ENCODE measurements around the gene APOL6.
"Not testable (repeated sequence)": the region's sequence is repeated elsewhere in the genome, so short reads cannot be mapped to it uniquely, and the experiment has no call there.

Gene APOL6

GRCh38 chr22:35688913-35689675 is 40.8 kb downstream of the APOL6 start:
- DNase-seq: no peak
- in situ Hi-C loops (cut with HindIII; ENCODE audit: low pct_ligation_motif_present, low pct_unique_long_range_greater_than_20kb, low sequenced_read_pairs): no loop called here

DNA sequence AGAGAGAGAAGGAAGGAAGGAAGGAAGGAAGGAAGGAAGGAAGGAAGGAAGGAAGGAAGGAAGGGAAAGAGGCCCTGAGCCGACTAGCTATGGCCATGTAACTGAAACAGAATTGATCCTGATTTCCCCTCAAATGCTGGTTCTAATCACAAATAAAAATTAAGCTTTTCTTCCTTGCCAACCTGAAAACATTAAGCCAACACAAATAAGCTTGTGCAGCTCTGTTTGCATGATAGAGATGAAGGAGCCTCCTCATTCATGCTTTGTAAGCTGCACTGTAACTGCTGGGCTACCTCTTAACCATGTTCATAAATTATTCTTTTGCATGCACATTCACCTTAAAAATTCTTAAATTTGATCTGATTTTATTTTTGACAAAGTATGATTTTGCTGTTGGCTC is 41.8 kb downstream of the APOL6 start:
- DNase-seq: no peak
- in situ Hi-C loops (cut with HindIII; ENCODE audit: low pct_ligation_motif_present, low pct_unique_long_range_greater_than_20kb, low sequenced_read_pairs): no loop called here

DNA sequence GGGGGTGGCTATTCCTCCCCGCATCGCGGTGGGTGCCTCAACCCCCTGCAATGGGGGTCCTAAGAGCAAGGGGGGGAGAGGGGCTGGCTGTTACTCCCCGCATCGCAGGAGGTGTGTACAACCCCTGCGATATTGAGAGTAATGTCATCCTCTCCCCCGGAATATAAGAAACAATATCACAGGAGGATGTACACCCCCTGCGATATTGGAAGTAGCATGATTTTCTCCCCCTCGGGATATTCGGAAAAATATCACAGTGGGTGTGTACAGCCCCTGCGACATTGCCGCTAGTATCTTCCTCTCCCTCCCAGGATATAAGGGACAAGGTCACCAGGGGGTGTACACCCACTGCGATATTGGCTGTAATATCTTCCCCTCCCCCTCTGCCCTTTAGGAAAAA is 47.0 kb downstream of the APOL6 start:
- no peak for DNase-seq
- in situ Hi-C loops (cut with HindIII; ENCODE audit: low pct_ligation_motif_present, low pct_unique_long_range_greater_than_20kb, low sequenced_read_pairs): no loop called here

DNA sequence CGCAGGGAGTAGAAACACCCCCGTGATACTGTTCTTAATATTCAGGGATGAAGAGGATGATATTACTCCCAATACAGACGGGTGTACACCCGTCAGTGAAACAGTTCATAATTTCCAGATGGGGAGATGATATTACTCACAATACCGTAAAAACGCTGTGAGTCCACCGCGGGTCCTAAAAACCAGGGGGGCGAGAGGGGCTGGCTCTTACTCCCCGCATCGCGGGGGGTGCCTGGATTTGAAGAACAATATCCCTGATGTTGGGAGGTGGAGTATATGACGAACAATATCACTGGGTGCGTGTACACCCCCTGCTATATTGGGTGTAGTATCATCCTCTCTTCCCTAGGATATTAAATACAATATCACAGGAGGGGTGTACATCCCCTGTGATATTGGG is 48.9 kb downstream of the APOL6 start:
- DNase-seq: no peak
- in situ Hi-C loops (cut with HindIII; ENCODE audit: low pct_ligation_motif_present, low pct_unique_long_range_greater_than_20kb, low sequenced_read_pairs): no loop called here

DNA sequence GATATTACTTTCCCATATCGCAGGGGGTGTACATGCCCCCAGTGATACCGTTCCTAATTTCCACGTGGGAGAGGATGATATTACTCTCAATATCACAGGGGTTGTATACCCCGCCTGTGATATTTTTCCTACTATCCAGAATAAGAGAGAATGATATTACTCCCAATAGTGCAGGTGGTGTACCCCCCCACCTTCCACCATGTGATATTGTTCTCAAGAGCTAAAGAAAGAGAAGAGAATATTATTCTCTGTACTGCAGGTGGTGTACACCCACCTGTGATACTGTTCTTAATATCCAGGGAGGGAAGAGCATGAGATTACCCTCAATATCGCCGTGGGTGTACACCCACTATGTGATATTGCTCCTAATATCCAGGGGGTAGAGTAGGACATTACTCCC is 51.6 kb downstream of the APOL6 start:
- in situ Hi-C loops (cut with HindIII; ENCODE audit: low pct_ligation_motif_present, low pct_unique_long_range_greater_than_20kb, low sequenced_read_pairs); DNase-seq: not testable (repeated sequence)

DNA sequence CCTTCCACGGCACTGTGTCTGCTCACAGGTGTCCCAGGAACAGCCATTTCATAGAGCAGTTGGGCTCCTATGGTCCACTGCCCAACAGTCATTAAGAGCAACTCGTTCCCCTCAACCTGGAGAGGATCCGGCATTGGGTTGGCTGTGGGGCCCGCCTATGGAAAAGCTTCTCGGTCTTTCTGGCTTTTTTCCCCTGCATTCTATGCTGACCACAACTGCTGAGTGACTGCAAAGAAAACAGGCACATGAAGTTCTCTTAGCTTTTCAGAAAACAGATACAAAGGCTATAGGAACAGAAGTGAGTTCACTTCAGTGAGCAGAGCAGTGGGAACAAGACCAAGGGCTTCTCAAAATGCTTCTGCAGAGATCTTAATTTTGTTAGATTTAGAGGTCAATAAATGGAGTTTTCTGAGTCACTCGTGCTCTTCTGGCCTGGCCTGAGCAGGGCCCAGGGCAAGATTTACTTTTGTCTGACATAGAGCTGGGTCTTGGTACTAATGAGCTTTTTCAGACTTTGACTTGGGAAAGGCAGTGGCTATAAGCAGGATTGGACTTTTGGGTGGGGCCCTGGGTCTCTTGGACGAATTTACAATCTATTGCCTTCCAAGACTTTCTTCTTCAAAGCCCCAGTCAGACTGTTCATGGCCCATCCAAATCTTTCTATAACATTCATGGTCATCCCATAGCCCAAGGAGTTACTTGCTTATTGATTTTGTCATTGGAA is 55.8 kb downstream of the APOL6 start:
- DNase-seq: no peak
- in situ Hi-C loops (cut with HindIII; ENCODE audit: low pct_ligation_motif_present, low pct_unique_long_range_greater_than_20kb, low sequenced_read_pairs): no loop called here

DNA sequence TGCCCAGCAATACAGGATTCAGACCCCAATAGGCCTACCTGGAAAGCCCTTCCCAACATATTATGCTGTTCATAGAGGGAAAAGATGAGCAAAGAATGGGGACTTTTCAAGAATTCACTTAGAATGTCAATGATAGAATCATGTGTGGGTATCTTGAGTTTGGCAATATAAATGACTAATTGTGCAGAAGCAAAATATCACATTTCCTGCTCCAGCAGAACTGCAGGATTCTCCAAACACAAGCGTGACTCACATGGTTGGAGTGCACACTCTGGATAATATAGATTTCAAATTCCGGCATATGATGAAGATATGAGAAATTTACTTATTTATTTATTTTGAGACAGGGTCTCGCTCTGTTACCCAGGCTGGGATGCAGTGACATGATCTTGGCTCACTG is 56.9 kb downstream of the APOL6 start:
- in situ Hi-C loops (cut with HindIII; ENCODE audit: low pct_ligation_motif_present, low pct_unique_long_range_greater_than_20kb, low sequenced_read_pairs): no loop called here

GRCh38 chr22:35708453-35708852 is 60.2 kb downstream of the APOL6 start:
- in situ Hi-C loops (cut with HindIII; ENCODE audit: low pct_ligation_motif_present, low pct_unique_long_range_greater_than_20kb, low sequenced_read_pairs): no loop called here

More for the DNA sequence above, 56.9 kb downstream of the APOL6 start:
- no peak for DNase-seq

DNA sequence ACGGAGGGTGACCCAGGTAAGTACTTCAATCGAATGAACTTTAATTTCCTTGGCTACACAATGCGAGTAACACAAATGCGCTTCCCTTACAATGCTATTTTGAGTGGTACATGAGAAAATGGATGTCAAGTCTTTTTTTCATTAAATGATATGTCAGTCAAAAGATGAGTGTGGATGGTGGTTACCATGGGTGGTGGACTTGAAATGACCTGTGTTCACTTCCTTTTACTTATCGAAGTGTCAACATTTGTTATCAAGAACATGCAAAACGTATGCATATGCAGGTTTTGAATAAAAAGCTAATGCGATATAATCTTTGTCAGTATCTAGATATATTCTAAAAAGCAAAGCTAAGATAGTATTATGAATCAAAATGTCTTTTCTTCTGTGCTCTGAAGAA is 60.7 kb downstream of the APOL6 start:
- in situ Hi-C loops (cut with HindIII; ENCODE audit: low pct_ligation_motif_present, low pct_unique_long_range_greater_than_20kb, low sequenced_read_pairs): no loop called here
- no peak for DNase-seq

More at GRCh38 chr22:35708453-35708852, 60.2 kb downstream of the APOL6 start:
- no peak for DNase-seq

- in situ Hi-C loops (cut with HindIII; ENCODE audit: low pct_ligation_motif_present, low pct_unique_long_range_greater_than_20kb, low sequenced_read_pairs): no loop called here
- DNase-seq: no peak
These were observed 63.1 kb downstream of the APOL6 start for GRCh38 chr22:35711336-35711735.

DNA sequence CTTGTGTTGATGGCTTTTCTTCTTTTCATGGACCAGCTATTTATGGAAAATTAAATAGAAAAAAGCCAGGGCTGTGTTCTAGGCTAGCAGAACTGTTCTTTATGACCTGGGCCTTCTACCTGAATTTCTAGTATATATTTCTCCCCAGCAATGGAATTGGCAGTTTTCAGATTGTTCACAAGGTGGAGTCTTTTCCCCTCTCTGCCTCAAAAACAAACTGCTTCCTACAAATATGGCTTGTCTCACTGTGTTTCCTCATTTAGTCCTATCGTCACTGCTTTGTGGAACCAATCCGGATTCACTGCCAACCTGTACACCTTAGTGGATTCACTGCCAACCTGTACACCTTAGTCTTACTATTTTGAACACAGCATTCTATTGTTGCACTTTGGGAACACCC is 64.4 kb downstream of the APOL6 start:
- in situ Hi-C loops (cut with HindIII; ENCODE audit: low pct_ligation_motif_present, low pct_unique_long_range_greater_than_20kb, low sequenced_read_pairs): no loop called here
- no peak for DNase-seq

DNA sequence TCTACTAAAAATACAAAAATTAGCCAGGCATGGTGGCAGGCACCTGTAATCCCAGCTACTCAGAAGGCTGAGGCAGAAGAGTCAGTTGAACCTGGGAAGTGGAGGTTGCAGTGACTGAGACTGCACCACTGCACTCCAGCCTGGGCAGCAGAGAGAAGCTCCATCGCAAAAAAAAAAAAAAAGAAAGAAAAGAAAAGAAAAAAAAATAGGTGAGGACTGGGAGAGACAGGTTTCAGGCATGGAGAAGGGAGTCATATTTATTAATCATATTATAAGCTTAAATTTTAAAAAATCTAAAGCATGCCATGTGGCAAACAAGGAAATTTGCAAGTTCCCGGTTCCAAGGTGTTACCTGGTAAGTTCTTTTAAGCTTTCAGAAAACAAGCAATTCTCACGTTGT is 69.3 kb downstream of the APOL6 start, which contains the start of gene APOL5:
TSS of gene APOL5 (plus strand) at position 301 of the 400 bp plus-strand sequence. CDS start at position 301, 0 bp downstream.
- in situ Hi-C loops (cut with HindIII; ENCODE audit: low pct_ligation_motif_present, low pct_unique_long_range_greater_than_20kb, low sequenced_read_pairs): no loop called here
- DNase-seq: no peak

Measured in ACHN (cell line).